HG03571 (cell line): ENCODE data around the gene ATAT1.
"Not testable (repeated sequence)": the region's sequence is repeated elsewhere in the genome, so short reads cannot be mapped to it uniquely, and the experiment has no call there.

ENCODE experiments used
- ATAC-seq: cut with Tn5 transposase; IDR thresholded peaks from one replicate; pipeline ENCODE4 v1.9.1; 2021; ENCODE audit not compliant: unreplicated experiment

The ATAT1 gene

DNA sequence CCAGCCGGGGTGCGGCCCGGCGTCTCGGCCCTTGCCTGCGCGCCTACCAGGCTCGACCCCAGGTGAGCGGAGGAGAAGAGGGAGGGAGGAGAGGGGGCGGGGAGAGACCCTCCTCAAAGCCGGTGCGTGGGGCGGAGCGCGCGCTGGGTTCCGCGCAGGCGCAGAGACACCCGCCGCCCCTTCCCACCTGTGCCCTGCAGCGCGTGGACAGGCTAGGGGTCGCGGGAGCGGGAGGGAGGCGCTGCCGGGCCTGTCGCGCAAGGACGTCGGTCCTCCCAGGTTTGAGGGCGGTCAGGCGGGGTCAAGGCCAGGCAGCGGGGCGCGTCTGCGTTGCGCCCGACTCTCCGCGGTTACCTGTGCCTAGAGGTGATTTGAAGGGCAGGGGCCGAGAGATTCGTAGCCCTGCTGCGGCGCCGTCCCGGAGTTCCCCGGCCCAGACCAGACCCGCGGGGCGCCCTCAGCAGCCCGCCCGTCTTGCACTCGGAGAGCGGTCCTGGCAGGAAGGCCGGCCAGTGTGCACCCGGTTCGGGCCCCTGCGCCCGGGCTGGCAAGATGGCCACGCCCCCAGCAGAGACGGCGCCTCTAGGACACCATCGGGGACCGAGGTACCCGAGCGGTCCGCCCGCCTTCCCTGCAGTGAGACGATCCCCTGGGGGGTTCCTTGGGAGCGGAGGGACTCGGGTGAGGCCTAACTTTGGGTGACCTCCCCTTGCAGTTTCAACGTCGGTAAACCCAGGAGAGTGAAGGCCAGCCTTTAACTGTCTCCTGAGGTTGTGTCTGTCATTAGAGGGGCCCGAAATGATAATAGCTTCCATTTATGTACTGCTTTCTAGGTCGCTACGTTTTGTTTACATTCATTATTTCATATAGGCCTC is 20.8 kb downstream of the ATAT1 start:
- peak; percentile 60 for ATAC-seq

DNA sequence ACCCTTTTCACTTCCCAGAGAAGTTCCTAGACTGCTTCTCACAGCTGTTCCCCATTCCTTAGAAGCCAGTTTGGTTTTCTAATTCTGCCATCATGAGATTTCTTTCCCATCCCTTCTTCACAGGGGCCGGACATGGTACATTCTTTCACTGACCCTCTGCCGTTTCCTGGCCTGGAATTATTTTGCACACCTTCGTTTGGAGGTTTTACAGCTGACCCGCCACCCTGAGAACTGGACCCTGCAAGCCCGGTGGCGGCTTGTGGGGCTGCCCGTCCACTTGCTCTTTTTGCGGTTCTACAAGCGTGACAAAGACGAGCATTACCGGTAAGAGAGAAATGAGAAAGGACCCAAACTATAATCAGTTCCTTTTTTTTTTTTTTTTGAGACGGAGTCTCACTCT is 24.5 kb downstream of the ATAT1 start:
- ATAC-seq, result no peak

DNA sequence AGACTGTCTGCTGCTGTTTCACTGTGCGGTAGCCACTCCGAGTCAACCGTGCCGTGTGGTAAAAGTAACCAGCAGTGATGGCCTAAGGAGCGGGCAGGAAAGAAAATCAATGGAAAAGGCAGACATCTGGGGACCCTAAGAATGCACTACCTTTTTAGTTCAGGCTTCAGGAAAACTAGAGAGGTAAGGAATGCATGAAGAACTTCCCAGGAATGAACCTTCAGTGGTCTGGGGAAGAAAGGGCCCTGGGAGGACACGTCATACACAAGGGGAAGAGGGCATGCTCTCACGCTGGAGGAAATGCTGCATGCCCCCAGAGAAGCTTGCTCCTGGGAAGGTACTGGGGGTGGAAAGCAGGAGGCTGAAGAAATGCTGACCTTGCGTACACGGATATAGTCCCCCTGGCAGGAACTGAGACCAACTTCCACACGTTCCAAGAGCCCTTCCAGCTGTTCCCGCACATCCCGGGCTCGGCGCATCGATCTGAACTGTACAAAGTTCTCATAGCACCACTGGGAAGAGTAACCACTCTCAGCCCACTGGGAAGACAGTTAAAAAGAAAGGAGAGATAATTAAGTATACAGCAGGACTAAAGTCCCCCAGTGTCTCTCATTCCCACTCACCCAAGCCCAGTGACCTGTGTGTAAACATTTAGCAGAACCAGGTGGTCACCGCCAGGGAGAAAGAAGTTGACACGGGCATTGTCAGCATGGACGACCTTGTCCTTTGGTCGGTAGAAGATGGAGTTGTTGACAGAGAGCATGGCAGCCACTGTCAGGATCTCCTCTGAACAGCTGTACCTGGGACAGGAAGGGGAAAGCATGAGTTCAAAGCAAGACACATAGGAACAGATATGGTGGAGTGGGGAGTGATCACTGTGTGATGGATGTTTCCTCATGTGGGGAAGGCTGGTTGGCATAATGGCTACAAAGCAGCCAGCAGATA is 28.4 kb downstream of the ATAT1 start:
- no peak for ATAC-seq

DNA sequence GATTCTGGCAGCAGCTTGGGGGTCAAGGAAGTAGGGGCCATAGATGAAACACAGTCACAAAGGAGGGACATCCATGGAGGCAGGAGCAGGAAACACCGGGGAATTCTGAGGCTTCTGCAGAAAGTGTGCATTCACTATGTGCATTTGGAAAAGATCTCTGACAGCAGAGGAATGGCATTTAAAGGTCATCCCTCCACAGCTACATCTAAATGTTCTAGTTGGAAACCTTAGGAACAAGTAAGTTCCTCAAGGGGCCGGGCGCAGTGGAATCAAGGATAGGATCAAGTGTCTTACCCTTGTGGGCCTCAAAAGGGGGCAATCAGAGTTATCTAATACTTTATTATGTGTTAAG is 29.0 kb downstream of the ATAT1 start:
- ATAC-seq, result no peak

DNA sequence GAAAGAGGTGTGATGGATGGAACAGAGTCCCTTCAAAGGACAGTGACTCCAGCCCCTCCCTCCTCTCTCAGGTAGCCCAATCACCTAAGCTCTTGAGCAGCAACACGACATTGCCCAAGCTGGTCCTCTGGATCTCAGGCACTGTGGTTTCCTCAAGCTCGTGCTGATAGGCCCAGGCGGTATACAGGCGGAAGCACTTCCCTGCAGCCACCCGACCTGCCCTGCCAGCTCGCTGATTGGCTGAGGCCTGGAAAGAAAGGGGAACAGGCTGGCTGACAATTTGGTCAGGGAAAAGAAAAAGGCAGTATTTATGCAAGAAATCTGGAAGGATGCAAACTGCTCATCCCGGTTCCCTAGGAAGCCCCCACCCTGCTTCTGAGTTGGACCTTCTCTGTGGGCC is 29.8 kb downstream of the ATAT1 start:
- ATAC-seq, result no peak

DNA sequence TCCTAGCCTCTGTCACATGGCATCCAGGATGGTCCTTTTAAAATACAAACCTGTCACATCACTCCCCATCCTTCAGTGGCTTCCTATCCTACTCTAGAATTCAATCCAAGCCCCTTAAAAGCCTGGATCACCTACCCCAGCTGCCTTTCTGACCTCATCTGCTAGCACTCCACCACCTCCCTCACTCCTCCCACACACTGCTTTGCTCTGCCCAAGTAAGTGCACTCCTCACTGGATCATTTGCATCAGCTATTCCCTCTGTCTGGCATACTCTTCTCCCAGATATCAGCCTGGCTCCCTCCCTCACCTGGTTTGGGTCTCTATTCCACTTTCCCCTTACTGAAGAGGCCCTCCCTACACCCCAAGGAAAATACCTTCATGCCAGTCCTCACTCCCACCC is 30.8 kb downstream of the ATAT1 start:
- no peak for ATAC-seq

DNA sequence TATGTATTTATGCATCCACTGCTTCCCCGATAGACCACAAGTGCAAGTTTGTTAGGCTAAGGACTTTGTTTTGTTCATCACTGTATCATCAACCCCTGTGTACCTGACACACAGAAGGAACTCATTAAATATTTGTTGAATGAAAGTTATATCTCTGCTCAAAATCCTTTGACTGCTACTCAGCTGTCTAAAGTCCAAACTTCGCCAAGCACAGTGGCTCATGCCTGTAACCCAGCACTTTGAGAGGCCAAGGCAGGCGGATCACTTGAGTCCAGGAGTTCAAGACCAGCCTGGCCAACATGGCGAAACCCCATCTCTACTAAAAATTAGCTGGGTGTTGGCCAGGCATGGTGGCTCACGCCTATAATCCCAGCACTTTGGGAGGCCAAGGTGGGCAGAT is 31.2 kb downstream of the ATAT1 start:
- ATAC-seq, result not testable (repeated sequence)

DNA sequence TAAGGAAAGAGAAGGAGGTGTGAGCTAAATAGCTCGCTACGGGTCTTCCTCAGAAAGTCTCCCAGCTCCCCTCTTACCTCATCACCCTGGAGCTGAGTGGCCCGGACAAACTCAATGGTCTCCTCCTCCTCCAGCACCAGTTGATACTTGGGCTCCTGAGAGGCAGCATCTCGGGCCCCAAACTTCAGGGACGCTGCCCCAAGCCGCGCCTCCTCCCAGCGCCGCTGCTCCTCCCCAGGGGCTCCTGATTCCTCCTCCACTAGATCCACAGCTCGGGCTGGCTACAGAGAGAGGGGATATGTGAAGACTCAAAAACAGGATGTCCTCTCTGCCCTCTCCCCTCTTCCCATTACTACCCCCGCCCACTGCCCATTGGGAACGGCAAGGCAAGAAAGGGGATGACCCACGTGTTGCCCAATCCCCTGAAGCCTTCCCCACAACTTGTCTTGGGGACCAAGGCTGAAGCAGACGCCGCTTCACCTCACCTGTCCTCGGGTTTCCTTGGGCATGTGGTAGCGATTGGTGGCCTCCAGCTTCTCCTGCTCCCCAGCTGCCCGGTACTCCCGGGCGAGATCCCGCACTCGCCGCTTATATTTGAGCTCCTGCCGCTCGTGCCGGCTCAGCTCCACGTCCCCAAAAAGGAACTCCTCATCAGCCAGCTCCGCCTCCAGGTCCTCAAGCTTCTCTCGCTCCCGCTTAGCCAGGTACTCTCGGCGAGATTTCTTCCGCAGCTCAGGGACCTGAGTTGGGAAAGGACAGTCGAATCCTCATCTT is 38.5 kb downstream of the ATAT1 start:
- ATAC-seq, result no peak

DNA sequence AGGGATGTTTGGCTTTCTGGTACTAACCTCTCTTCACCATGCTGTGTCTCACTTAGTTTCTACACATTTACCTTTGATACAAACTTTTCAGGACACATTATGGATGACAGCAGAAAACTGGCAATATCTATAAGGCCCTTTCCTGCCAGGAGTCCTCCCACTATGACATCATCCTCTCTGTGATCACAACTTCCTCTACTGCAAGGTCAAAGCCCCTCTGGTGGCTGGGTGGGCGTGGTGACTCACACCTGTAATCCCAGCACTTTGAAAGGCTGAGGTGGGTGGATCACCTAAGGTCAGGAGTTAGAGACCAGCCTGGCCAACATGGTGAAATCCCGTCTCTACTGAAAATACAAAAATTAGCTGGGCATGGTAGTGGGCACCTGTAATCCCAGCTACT is 39.6 kb downstream of the ATAT1 start:
- ATAC-seq, result not testable (repeated sequence)

DNA sequence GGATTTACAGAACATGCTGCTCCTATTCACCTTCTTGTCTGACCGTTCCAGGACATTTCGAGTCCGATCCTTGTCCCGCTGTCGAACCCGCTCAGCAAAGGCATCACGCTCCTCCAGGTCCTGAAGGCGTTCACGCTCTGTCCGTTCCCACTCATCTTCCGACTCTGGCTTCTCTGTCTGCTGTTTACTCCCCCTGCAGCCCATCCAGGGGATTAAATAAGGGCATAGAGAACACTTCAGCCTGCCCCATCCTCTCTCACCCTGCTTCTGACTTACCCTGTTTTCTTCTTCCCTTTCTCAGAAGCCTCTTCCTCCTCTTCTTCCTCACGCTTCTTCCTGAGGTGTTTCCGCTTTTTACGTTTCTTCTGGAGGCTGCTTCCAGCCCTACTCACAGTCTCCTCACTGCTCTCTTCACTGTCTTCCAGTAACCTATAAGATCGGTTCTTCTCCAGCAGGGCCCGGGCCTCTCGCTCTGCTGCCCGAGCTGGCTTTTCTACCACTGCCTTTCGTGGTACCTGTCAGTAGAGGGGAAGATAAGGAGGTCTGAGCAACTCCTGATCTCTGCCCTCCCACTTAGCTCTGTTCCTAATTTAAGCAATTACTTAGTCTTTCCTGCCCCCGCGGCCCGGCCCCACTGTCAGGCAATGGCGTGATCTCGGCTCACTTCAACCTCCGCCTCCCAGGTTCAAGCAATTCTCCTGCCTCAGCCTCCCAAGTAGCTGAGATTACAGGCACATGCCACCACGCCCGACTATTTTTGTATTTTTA is 44.3 kb downstream of the ATAT1 start:
- no peak for ATAC-seq

DNA sequence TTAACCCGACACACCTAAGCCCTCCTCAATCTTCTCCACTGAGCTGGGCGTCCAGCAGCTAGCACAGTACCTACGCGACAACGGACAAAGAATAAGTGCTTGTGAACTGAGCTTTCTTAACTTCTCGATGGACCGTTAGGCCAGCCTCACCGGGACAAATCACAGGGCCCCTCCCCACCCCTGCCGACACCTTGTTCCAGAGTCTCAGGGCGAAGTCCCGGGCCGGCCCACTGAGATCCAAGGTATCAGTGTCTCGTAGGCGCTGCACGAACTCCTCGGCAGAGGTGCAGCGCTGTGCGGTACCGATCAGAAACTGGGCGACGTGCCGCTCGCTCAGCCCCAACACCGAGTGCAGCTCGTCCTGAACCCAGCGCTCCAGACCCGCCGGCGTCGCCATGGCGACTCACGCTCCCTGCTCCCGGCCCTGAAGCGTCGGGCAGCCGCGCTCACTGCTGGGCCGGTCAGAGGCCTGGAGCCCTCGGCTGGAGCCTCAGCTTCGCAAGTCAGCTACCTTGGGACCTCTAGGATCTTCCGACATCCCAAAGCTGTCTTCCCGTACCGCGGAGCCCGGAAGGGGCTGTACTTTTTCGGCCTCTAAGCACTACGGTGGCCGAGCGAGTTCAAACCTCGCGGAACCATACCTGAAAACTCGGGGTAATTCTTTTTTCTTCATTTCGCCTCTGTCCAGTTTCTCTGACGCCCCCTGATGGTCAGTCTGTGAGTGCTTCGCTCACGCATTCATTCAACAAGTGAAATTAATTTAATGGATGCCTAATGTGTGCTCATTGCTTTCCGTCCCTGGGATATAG is 46.0 kb downstream of the ATAT1 start, which contains the start of gene DHX16:
Gene DHX16, minus strand, starts transcription at position 562 of the 809 bp plus-strand sequence. Its CDS starts 165 bp downstream, at position 397.
- ATAC-seq, result peak; percentile 51

DNA sequence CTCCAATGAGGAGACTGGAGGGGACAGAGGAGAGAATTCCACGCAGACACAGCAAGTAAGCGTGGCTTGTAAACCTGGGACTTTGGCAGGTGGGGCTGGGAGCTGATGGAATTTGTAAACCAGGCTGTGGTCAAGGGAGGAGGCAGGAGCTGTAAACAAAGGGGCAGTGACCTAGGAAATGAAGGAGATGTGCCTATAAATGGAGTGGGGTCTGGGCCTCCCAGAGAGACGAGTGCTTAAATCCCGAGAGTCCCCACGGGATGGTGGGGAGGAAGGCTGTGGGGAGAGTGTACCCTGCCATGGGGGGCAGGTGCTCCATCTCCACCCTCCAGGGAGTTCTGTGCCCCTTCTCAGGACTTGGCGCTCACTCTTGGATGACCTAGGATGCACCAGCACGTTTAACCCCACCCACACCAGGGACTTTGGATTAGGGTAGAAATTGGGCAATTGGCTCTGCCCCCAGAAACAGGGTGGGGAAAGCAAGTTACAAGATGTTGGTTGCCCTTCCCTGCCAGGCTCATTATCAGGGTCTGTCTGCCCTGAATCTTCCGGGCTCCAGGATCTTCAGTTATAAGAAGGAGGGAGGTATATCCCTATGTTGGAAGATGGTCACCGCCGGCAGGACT is 50.1 kb downstream of the ATAT1 start:
- no peak for ATAC-seq

DNA sequence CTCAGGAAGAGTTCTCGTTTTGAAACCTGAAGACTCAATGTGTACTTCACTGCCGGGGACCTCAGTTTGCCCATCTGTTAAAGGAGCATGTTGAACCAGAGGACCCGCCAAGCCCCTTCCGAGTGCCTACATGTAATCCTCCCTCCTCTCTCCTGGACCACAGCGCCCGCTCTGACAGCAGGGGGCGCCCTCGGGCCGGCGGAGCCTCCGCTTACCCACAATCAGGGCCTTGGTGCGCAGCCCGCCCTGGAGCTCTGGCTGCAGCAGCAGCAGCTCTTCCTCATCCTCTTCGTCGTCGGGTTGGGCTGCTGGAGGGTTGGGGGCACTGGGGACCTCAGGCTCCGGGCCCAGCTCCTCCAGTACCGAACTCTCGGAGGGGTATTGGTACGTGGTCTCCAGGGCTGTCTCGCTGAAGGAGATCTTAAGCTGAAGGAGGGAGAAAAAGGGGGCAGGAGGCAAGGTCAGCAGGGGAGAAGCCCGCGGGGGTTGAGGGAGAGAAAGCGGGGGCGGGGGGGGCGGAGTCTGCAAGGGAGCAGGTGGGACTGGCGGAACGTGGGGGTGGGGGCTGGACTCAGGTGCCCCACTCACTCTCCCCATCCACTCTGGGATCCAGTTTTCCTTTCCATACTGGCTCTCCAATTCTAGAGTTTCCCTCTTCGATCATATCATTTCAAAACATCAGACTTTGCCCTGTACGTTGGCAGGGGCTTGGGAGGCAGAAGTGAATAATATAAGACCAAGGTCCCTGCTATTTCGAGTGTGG is 52.5 kb downstream of the ATAT1 start:
- ATAC-seq, result no peak

DNA sequence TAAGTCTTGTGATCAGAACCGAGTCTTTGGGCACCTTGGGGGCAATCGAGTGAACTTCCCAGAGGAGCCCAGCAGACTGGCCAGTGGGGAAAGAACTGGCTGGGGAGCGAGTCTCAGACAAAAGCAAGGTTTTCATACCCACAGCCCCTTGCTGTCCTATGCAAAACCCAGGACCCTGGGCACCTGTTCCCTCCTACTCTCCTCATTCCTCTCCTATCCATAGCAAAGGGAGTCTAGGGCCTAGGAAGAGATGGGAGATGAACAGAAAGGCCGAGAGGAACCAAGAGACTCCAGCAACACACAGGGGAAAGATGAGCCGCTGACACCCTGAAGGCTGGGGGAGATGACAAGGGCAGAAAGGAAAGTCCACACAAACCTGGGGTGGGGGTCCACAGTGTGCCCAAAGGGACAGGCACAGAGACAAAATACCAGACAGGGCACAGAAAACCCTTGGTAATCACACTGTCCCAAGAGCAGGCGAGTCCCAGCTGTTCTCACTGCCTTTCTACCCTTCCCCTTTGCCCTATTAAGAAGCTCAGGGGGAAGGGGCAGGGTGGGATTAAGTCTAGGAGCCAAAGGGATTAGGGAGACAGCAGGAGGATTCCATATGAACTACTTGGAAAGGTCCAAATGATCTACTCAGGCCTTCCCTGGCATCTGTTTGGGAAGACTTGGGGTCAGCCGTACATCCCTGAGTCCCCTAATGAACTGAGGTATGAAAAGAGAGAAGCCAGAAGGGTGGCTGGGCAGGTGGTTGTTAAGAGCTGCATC is 53.3 kb downstream of the ATAT1 start:
- ATAC-seq, result no peak

DNA sequence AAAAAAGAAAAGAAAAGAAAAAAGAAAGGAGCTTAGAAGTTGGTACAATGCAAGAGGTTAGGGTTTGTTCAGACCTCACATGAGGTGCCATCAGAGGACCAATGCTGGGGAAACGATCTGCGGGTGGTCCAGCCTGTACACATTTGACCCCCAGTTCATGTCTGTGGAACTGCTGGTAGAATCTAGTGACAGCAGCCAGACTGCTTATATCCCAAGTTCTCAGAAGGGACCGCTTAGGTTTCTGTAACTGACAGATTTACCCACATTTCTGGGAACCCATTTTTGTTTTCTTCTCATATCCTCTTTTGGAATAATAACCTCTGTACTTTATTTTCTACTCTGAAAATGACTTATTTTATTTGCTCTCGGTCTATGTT is 55.1 kb downstream of the ATAT1 start:
- no peak for ATAC-seq

DNA sequence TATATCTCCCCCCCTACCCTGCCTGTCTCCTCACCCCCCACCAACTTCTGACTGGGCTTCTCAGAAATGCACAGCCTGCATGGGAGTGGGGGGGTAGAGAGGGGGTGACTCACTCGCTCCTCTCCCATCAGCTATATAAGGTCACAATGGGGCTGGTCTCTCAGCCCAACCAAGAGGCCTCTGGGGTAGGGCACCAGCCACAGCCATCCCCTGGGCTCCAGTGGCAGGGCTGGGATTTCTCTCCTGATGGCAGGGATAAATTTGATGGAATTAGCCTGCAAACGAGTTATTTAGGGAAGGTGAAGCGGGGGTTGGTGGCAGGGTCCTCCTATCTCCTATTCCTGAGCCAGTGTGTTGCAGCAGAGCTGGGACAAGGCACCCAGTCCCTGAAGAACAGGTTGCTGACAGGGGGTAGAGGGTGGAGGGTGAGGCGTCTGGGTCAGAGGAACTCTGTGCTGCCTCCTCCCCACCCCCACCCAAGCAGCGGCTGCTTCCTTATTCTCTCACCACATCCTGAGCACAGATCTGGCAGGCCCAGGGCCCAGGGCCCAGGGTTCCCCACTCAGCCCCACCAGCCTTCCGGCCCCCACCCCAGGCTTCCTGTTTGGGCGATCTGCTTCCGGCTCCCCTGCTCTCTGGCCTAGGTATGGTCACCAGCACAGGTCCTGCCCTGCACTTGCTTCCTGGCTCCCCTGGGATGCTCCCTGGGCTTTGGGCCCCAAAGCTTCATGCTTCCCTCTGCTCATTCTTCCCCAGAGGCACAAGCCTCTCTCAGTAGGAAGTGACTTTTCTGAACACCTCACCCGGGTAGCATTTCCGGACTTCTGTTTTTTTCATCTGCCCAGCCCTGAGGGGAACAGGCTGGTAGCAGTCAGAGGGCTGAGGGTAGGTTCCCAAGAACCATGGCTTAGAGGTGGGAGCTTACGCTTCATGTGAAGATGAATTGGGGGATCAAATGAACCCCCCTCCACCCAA is 55.8 kb downstream of the ATAT1 start:
- peak; percentile 34 for ATAC-seq
